Esophagus muscularis mucosa (tissue), 4 donors: ENCODE data around the gene WDR4. TPM values are rescaled to one million over a fixed set of nuclear protein-coding genes. Genes with fewer than 3 reads are reported as not detected.
A peak's percentile ranks its signal among the peaks of the same experiment; 100 is the strongest.

Experiments
- DNase-seq: peaks from one replicate; pipeline ENCODE4 v3.0.0-alpha.2; 2017; ENCODE audit errors: extremely low spot score
- H3K27ac ChIP-seq, 4 donors: fragments of 200-600 bp; sonication (generic); replicated peaks in 1 of 4; 1 replicate in 3 of 4; 2 replicates in 1 of 4; pipeline ENCODE4 v1.5.1; 2016 to 2019; ENCODE audit warnings: mild to moderate bottlenecking in 1 of 4
- H3K27me3 ChIP-seq, 4 donors: fragments of 200-600 bp; sonication (generic); one replicate each; pipeline versions ENCODE4 v1.5.1 to v1.6.0; 2016 to 2019
- H3K36me3 ChIP-seq, 4 donors: fragments of 200-600 bp; sonication (generic); one replicate each; pipeline ENCODE4 v1.5.1; 2016 to 2019
- H3K4me1 ChIP-seq, 4 donors: fragments of 200-600 bp; sonication (generic); one replicate each; pipeline ENCODE4 v1.5.1; 2016 to 2019
- H3K4me3 ChIP-seq, 4 donors: fragments of 200-600 bp; sonication (generic); 1 replicate in 2 of 4; 2 replicates in 2 of 4; pipeline ENCODE4 v1.5.1; 2016 to 2019; ENCODE audit warnings: mild to moderate bottlenecking in 4 of 4, moderate library complexity in 1 of 4
- H3K9me3 ChIP-seq, 4 donors: fragments of 200-600 bp; sonication (generic); 1 replicate in 3 of 4; 2 replicates in 1 of 4; pipeline ENCODE4 v1.5.1; 2016 to 2019
- CTCF ChIP-seq, 3 experiments: fragments of 200-600 bp in 2 of 3; fragments of 450-650 bp in 1 of 3; sonication (generic) in 2 of 3; IDR thresholded peaks; one replicate each; pipeline ENCODE4 v1.5.1; 2017 to 2019; ENCODE audit warnings: antibody characterized with exemption in 3 of 3, mild to moderate bottlenecking in 2 of 3, moderate library complexity in 1 of 3
- EP300 ChIP-seq: sonication (generic); formaldehyde crosslinking; IDR thresholded peaks from one replicate; pipeline ENCODE4 v1.6.1; 2017; ENCODE audit warnings: antibody characterized with exemption
- POLR2A ChIP-seq: fragments of 450-650 bp; IDR thresholded peaks from one replicate; pipeline ENCODE4 v1.6.1; 2017; ENCODE audit warnings: antibody characterized with exemption, moderate library complexity, mild to moderate bottlenecking, low read depth
- POLR2AphosphoS5 ChIP-seq, 2 donors: sonication (generic); formaldehyde crosslinking; IDR thresholded peaks; one replicate each; pipeline ENCODE4 v1.6.1; 2017; ENCODE audit warnings: antibody characterized with exemption in 2 of 2
- WGBS: methylation state at CpG from one replicate; pipeline ENCODE4 v1.1.5; 2018; 5-methylcytosine and 5-hydroxymethylcytosine counted together
- intact Hi-C: fragments of 100-400 bp; cut with DNase I; formaldehyde crosslinking; loops from one replicate; pipeline ENCODE4 v1.15.1; 2023
- total RNA-seq, 4 donors: library from RNA; depleted of rRNA; stranded (reverse); fragments of >200 nt; gene quantifications; one replicate each; pipeline versions ENCODE4 v1.1.0 to v1.2.1, GENCODE V29; 2016

The WDR4 gene
- total RNA-seq, 4 donors from 2014 or later = 5.8 to 10.1 (median 7.0) TPM

- H3K9me3 ChIP-seq = no peaks in the 10 kb centered on the region
- intact Hi-C loops = loop anchor here (10.0 kb wide), 1 partner anchor 51 kb away; the partner anchor contains the start of gene PKNOX1
- 16% methylated on average over 15 of the region's 18 CpGs for WGBS
- H3K4me3 ChIP-seq = peak overlapping the region in 3 of 4 donors; percentile 24 to 43 (median 31)
- H3K4me1 ChIP-seq = peaks cover 4 to 14% (median 11%) of the 10 kb centered on the region in 4 donors
- no peaks in the 10 kb centered on the region for H3K27me3 ChIP-seq
- no peaks in the 10 kb centered on the region for H3K36me3 ChIP-seq
- no peak overlapping the region for H3K27ac ChIP-seq
- TF ChIP-seq CTCF (IDR thresholded peaks at IDR 0.05) (peak; percentile 73 to 90 (median 82)), POLR2AphosphoS5 (IDR thresholded peaks at IDR 0.05) (peak; percentile 51 to 72), EP300 (no peak)
- DNase-seq = peak; percentile 94
Observed at GRCh38 chr21:42923553-42924432, 44.5 kb upstream of the WDR4 start.

- Histone ChIP-seq H3K27ac (no peak overlapping the region), H3K27me3 (no peaks in the 10 kb centered on the region), H3K9me3 (no peaks in the 10 kb centered on the region), H3K4me1 (peaks cover 4 to 14% (median 11%) of the 10 kb centered on the region in 4 donors), H3K4me3 (no peak overlapping the region), H3K36me3 (no peaks in the 10 kb centered on the region)
- TF ChIP-seq POLR2A (no peak), CTCF (IDR thresholded peaks at IDR 0.05) (no peak), EP300 (no peak), POLR2AphosphoS5 (IDR thresholded peaks at IDR 0.05) (no peak)
- 90% methylated on average over 17 of the region's 18 CpGs for WGBS
- DNase-seq = no peak
- intact Hi-C loops = loop anchor here (10.0 kb wide), 1 partner anchor 52 kb away; the partner anchor contains the start of gene PKNOX1
Observed at GRCh38 chr21:42922918-42923317, 43.6 kb upstream of the WDR4 start.

- no peak for DNase-seq
- Histone ChIP-seq H3K4me3 (no peak overlapping the region), H3K27me3 (no peaks in the 10 kb centered on the region), H3K36me3 (no peaks in the 10 kb centered on the region), H3K9me3 (no peaks in the 10 kb centered on the region), H3K27ac (no peak overlapping the region), H3K4me1 (peaks cover 4 to 14% (median 11%) of the 10 kb centered on the region in 4 donors)
- intact Hi-C loops = loop anchor here (10.0 kb wide), 1 partner anchor 53 kb away; the partner anchor contains the start of gene PKNOX1
- WGBS = 90% methylated on average over 4 of the region's 4 CpGs
- TF ChIP-seq CTCF (IDR thresholded peaks at IDR 0.05) (no peak), EP300 (no peak), POLR2A (no peak), POLR2AphosphoS5 (IDR thresholded peaks at IDR 0.05) (no peak)
Observed at GRCh38 chr21:42921927-42922326, 42.6 kb upstream of the WDR4 start.

- no peak overlapping the region for H3K4me3 ChIP-seq
- H3K27ac ChIP-seq = no peak overlapping the region
- no peaks in the 10 kb centered on the region for H3K27me3 ChIP-seq
- peaks cover 0 to 9% (median 0%) of the 10 kb centered on the region in 4 donors for H3K36me3 ChIP-seq
- no peak for DNase-seq
- WGBS = 93% methylated on average over 6 of the region's 6 CpGs
- H3K9me3 ChIP-seq = no peaks in the 10 kb centered on the region
- TF ChIP-seq EP300 = no peak
- TF ChIP-seq POLR2AphosphoS5 (IDR thresholded peaks at IDR 0.05) = no peak
- no peak for TF ChIP-seq POLR2A
- TF ChIP-seq CTCF (IDR thresholded peaks at IDR 0.05) = no peak
- intact Hi-C loops = no loop called here
- H3K4me1 ChIP-seq = peaks cover 0 to 8% (median 0%) of the 10 kb centered on the region in 4 donors
Observed at GRCh38 chr21:42918291-42918690, 39.0 kb upstream of the WDR4 start.
